IPS DF 6.9 (cell line): ENCODE results near the gene INTS1.

Experiments used
- DNase-seq: peaks from one replicate; pipeline ENCODE4 v3.0.0-alpha.2; 2013; ENCODE audit warnings: low read depth, low spot score
- H3K27ac ChIP-seq: one replicate; pipeline ENCODE4 v1.5.1; 2013; ENCODE audit warnings: low read length, control low read depth
- H3K27me3 ChIP-seq: 2 replicates; pipeline ENCODE4 v1.6.1; 2013; ENCODE audit warnings: mild to moderate bottlenecking, low read length; ENCODE audit not compliant: control insufficient read depth, insufficient read depth
- H3K36me3 ChIP-seq: 2 replicates; pipeline ENCODE4 v1.6.1; 2013; ENCODE audit warnings: low read length; ENCODE audit not compliant: control insufficient read depth, insufficient read depth
- H3K4me1 ChIP-seq: 2 replicates; pipeline ENCODE4 v1.6.1; 2013; ENCODE audit warnings: low read length; ENCODE audit not compliant: control insufficient read depth, insufficient read depth
- H3K4me3 ChIP-seq: 2 replicates; pipeline ENCODE4 v1.5.1; 2013; ENCODE audit warnings: mild to moderate bottlenecking, low read length
- H3K9me3 ChIP-seq: 2 replicates; pipeline ENCODE4 v1.6.1; 2013; ENCODE audit warnings: low read length, inconsistent platforms; ENCODE audit not compliant: control insufficient read depth, insufficient read depth
- whole genome bisulfite sequencing: extraction: QIAGEN DNeasy Blood & Tissue Kit; methylation state at CpG from one replicate; pipeline ENCODE4 v1.1.7; 2013; ENCODE audit warnings: mixed read lengths, missing lambda C conversion rate; ENCODE audit not compliant: insufficient read length, insufficient coverage; 5-methylcytosine and 5-hydroxymethylcytosine counted together

The INTS1 gene

GRCh38 chr7:1503816-1504775, at the start of gene INTS1:
TSS of gene INTS1 (minus strand) at chr7:1504389. CDS start at chr7:1503960, 429 bp downstream.
- H3K4me1 ChIP-seq: peaks cover 4% of the 10 kb centered on the region; the same call in 1 of the 2 replicates
- H3K27ac ChIP-seq: no peak within 1 kb of the TSS
- H3K27me3 ChIP-seq: no peaks in the 10 kb centered on the region
- peaks cover 28% of the 10 kb centered on the region for H3K36me3 ChIP-seq
- H3K4me3 ChIP-seq: peak within 1 kb of the TSS; percentile 69
- H3K9me3 ChIP-seq: no peaks in the 10 kb centered on the region
- WGBS: no CpG with 5 or more reads among the region's 118 CpGs
- DNase-seq: peak; percentile 57

DNA sequence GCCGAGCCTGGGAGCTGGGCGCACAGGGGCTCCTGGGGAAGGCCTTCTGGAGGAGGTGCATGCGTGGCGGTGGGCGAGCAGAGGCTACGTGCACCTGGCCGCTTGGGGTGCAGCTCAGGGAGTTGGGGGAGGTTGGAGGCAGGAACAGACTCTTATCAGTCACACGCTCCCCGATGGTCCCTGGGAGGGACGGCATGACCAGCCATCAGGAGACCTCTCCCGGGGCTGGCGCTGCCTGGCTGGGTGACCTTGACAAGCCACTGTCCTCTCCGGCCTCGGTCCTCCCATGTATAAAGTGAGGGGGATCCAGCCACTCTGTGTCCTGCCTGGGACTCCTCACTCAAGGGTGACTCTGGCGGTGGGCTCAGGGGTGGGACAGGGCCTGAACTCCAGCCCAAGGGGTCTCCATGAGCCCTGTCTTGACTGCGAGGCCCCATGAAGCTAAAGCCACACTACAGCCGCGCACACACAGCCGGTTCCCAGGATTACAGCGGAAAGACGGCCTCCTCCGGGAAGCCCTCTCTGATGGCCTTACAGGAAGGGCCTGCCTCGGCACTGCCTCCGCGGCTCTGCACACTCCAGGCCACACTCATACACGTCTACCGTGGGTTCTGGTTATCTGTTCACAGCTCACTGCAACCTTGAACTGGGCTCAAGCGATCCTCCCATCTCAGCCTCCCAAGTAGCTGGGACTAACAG, 49.5 kb upstream of the INTS1 start:
- H3K27me3 ChIP-seq: no peaks in the 10 kb centered on the region
- no peaks in the 10 kb centered on the region for H3K9me3 ChIP-seq
- no peak overlapping the region for H3K27ac ChIP-seq
- peaks cover 8% of the 10 kb centered on the region; the same call in 1 of the 2 replicates for H3K4me1 ChIP-seq
- H3K36me3 ChIP-seq: no peaks in the 10 kb centered on the region
- H3K4me3 ChIP-seq: no peak overlapping the region
- no CpG with 5 or more reads among the region's 28 CpGs for WGBS
- DNase-seq: no peak

DNA sequence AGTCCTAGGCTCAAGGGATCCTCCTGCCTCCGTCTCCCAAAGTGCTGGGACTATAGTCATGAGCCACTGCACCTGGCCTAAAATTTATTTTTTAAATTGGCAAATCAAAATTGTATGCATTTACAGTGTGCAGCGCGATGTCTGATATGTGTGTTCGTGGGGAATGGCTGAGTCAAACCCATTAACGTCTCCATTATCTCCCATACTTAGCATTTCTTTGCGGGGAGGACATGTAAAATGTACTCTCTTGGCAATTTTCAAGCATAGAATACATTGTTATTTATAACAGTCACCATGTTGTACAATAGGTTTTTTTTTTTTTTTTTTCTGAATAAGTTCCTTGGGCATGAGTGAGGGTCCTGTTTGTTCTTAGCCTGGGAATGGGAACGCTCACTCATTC, 48.0 kb upstream of the INTS1 start:
- Histone ChIP-seq H3K27ac (no peak overlapping the region), H3K4me3 (no peak overlapping the region), H3K36me3 (no peaks in the 10 kb centered on the region), H3K9me3 (no peaks in the 10 kb centered on the region), H3K4me1 (peaks cover 8% of the 10 kb centered on the region; the same call in 1 of the 2 replicates), H3K27me3 (no peaks in the 10 kb centered on the region)
- no CpG with 5 or more reads among the region's 7 CpGs for WGBS
- DNase-seq: no peak

DNA sequence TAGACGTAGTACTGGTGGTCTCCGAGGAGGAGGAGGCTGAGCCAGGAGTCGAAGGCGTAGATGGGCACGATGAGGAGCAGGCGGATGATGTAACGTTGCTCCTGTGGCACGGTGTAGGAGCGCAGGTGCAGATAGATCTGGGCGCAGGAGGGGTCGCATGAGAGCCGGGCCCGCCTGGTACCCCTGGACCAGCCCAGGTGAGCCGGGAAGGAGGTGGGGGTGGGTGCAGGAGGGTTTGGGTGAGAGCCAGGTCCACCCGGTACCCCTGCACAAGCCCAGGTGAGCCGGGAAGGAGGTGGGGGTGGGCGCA, 46.6 kb upstream of the INTS1 start:
- no peaks in the 10 kb centered on the region for H3K27me3 ChIP-seq
- no peaks in the 10 kb centered on the region for H3K36me3 ChIP-seq
- H3K4me3 ChIP-seq: no peak overlapping the region
- peaks cover 7% of the 10 kb centered on the region; the same call in 1 of the 2 replicates for H3K4me1 ChIP-seq
- no peak overlapping the region for H3K27ac ChIP-seq
- DNase-seq: no peak
- no peaks in the 10 kb centered on the region for H3K9me3 ChIP-seq
- WGBS: no CpG with 5 or more reads among the region's 17 CpGs

DNA sequence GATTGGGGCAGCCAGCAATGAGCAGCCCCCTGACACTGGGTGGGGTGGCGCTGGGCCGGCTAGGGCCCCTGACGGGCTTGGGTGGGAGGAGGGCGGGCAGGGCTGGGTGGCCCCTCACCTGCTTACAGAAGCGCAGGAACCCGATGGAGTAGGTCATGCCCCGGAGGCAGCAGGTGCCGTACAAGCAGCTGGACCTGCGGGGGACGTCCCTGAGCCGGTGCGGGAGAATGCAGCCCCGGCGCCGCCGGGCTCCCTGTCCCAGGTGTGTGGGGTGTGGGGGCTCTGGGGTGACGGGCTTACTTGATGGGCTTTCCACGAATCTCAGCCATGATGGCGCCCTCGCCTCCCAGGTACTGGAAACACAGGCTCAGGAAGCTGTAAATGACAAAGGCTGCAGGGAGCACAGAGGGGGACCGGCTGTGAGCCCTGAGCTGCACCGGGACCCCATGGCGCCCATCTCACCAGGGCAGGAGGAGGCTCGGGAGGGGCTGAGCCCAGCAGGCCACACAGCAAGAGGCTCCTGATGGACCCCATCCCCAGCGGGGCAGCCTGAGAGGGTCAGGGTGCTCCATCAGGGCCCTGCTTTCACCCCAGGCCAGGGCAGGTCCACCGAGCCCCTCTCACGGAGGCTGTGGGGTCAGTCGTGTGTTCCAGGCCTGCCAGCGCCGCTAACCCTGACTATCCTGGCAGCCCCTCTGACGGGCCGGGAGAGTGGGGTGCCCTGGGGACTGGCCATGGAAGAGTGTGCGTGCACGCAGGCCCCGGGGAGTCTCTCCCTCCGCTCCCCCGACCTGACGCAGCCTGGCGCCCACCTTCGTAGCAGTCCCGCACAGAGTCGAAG, 46.0 kb upstream of the INTS1 start:
- Histone ChIP-seq H3K4me3 (no peak overlapping the region), H3K9me3 (no peaks in the 10 kb centered on the region), H3K27me3 (no peaks in the 10 kb centered on the region), H3K27ac (no peak overlapping the region), H3K36me3 (no peaks in the 10 kb centered on the region), H3K4me1 (peaks cover 5% of the 10 kb centered on the region; the same call in 1 of the 2 replicates)
- DNase-seq: no peak
- no CpG with 5 or more reads among the region's 42 CpGs for WGBS

DNA sequence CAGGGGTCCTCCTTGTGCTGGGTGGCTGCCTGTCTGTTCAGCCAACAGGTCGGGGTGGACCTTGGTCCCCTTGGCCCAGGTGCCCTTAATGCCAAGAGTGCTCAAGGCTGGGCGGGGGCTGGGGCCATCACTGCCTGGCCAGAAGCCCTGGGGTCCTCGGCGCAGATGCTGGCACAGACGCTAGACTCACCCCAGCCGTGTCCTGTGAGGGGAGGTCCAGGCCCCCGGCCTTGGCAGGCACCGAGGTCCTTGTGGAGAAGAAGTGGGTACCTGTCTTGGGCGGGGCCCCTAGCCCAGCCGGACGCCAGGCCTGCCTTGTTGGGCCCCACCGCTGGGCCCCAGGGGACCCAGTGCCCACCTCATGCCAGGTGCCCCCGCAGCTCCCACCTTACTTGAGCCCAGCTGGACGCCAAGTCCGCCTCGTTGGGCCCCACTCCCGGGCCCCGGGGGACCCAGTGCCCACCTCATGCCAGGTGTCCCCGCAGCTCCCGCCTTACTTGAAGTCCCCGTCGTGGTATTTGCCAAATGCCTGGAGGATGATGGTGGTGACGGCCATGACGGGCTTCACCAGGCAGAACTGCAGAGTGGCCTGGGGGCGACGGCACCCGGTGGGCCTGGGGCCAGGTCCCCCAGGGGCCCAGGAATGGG, 45.3 kb upstream of the INTS1 start:
- H3K4me3 ChIP-seq: no peak overlapping the region
- no peaks in the 10 kb centered on the region for H3K27me3 ChIP-seq
- DNase-seq: no peak
- no peaks in the 10 kb centered on the region for H3K9me3 ChIP-seq
- no CpG with 5 or more reads among the region's 27 CpGs for WGBS
- H3K4me1 ChIP-seq: peaks cover 1% of the 10 kb centered on the region; the same call in 1 of the 2 replicates
- no peaks in the 10 kb centered on the region for H3K36me3 ChIP-seq
- no peak overlapping the region for H3K27ac ChIP-seq

DNA sequence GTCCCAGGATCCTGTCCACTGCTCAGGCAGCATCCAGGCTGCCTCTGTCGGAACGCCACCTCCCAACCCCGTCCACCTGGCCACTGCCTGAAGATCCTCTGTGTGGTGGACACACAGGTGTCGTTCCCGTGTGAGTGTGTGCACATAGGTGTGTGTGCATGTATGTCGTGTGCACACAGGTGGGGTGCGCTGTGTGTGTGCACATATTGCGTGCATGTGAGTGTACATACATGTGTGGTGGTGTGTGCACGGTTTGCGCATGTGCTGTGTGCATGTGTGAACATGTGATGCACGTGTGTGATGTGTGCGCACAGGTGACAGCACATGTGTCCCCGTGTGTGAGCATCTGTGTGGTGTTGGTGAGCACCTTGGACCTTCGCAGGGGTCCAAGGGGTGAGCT, 44.8 kb upstream of the INTS1 start:
- H3K27me3 ChIP-seq: no peaks in the 10 kb centered on the region
- H3K36me3 ChIP-seq: no peaks in the 10 kb centered on the region
- H3K4me3 ChIP-seq: no peak overlapping the region
- no peak overlapping the region for H3K27ac ChIP-seq
- no CpG with 5 or more reads among the region's 14 CpGs for WGBS
- DNase-seq: no peak
- no peaks in the 10 kb centered on the region for H3K9me3 ChIP-seq
- peaks cover 1% of the 10 kb centered on the region; the same call in 1 of the 2 replicates for H3K4me1 ChIP-seq

DNA sequence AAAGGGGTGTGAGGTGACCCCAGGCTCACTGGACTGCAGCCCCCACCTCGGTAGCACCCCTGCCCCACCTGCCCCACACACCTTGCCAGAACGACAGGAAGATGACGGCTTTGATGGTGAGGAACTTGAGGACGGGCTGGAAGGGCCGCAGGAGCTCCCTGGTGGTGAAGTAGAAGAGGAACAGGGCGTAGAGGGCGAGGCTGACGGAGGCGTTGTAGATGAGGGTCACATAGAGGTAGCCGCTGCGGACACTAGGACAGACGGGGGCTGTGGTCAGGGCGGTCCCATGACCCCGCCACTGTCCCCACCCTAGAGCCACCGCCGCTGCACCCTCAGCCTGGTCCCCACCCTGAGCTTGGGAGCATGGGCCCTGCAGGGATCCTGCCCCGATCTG, 44.2 kb upstream of the INTS1 start:
- no CpG with 5 or more reads among the region's 17 CpGs for WGBS
- Histone ChIP-seq H3K27me3 (no peaks in the 10 kb centered on the region), H3K27ac (no peak overlapping the region), H3K36me3 (no peaks in the 10 kb centered on the region), H3K4me1 (peaks cover 1% of the 10 kb centered on the region; the same call in 1 of the 2 replicates), H3K9me3 (no peaks in the 10 kb centered on the region), H3K4me3 (no peak overlapping the region)
- no peak for DNase-seq

DNA sequence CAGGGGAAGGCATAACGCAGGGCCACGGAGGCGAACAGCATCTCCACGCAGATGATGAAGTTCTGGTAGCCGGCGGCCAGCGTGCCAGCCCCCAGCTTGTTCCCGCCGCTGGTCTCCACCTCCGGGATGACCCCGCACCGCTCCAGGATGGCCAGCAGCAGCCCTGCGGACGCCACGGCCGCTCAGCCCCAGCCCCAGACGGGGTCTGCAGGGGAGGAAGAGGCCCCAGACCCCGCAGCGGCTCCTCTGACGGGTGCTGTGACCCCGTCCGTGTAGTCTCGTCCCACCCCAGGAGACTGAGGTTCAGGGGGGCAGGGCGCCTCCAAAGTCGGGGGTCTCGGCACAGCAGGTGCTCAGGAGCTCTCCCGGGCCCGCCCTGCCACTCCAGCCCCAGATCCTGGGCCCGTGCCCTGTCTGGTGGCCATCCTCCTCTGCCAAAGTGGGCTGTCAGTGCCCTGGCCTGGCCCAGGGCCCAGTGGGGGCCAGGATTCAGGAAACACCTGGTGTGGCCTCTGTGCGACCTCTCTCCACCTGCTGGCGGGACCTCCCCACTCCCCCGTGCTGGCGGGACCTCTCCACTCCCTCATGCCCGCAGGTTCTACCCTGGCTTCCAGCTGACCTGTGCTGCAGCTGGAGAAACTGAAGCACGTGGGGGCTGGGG, 43.7 kb upstream of the INTS1 start:
- no peaks in the 10 kb centered on the region for H3K27me3 ChIP-seq
- H3K36me3 ChIP-seq: no peaks in the 10 kb centered on the region
- H3K4me3 ChIP-seq: no peak overlapping the region
- no peaks in the 10 kb centered on the region for H3K9me3 ChIP-seq
- no peak for DNase-seq
- WGBS: no CpG with 5 or more reads among the region's 35 CpGs
- H3K27ac ChIP-seq: no peak overlapping the region
- H3K4me1 ChIP-seq: peaks cover 1% of the 10 kb centered on the region; the same call in 1 of the 2 replicates
